MM.1S (cell line): ENCODE measurements around the gene NCBP1.

Experiments
- DNase-seq: peaks from one replicate; pipeline ENCODE4 v3.0.0-alpha.2; 2015
- H2AFZ ChIP-seq: fragments of 300-600 bp; sonication (generic); 2 replicates; pipeline ENCODE4 v1.6.0; 2016; ENCODE audit warnings: antibody characterized with exemption, low read length
- H3F3A ChIP-seq: fragments of 300-600 bp; sonication (generic); 2 replicates; pipeline ENCODE4 v1.6.1; 2016; ENCODE audit warnings: mild to moderate bottlenecking, antibody characterized with exemption, low read length, moderate library complexity, mixed read lengths; ENCODE audit not compliant: insufficient read depth
- H3K27ac ChIP-seq: fragments of 300-600 bp; sonication (generic); 2 replicates; pipeline ENCODE4 v1.5.1; 2016; ENCODE audit warnings: mild to moderate bottlenecking, low read length
- H3K27me3 ChIP-seq: fragments of 300-600 bp; sonication (generic); replicated peaks from 2 replicates; pipeline ENCODE4 v1.6.0; 2016; ENCODE audit warnings: low read length; ENCODE audit not compliant: insufficient read depth
- H3K36me3 ChIP-seq: fragments of 300-600 bp; sonication (generic); replicated peaks from 2 replicates; pipeline ENCODE4 v1.6.1; 2016; ENCODE audit warnings: mild to moderate bottlenecking, low read length, mixed read lengths; ENCODE audit not compliant: insufficient read depth
- H3K4me1 ChIP-seq: fragments of 300-600 bp; sonication (generic); 2 replicates; pipeline ENCODE4 v1.6.1; 2016; ENCODE audit warnings: low read length, mixed read lengths
- H3K4me2 ChIP-seq: fragments of 300-600 bp; sonication (generic); 2 replicates; pipeline ENCODE4 v1.6.0; 2016; ENCODE audit warnings: low read depth, low read length
- H3K4me3 ChIP-seq: fragments of 300-600 bp; sonication (generic); 2 replicates; pipeline ENCODE4 v1.5.1; 2016; ENCODE audit warnings: low read length, mixed read lengths
- H3K79me2 ChIP-seq: fragments of 300-600 bp; sonication (generic); 2 replicates; pipeline ENCODE4 v1.6.1; 2016; ENCODE audit warnings: mixed run types, low read length, mixed read lengths
- H3K9ac ChIP-seq: fragments of 300-600 bp; sonication (generic); 2 replicates; pipeline ENCODE4 v1.6.1; 2016; ENCODE audit warnings: low read length, mixed read lengths
- H3K9me2 ChIP-seq: fragments of 300-600 bp; sonication (generic); replicated peaks from 2 replicates; pipeline ENCODE4 v1.6.1; 2016; ENCODE audit warnings: mild to moderate bottlenecking, low read length, mixed read lengths; ENCODE audit not compliant: insufficient read depth
- H3K9me3 ChIP-seq: fragments of 300-600 bp; sonication (generic); replicated peaks from 2 replicates; pipeline ENCODE4 v1.6.1; 2016; ENCODE audit warnings: mild to moderate bottlenecking, low read length, mixed read lengths; ENCODE audit not compliant: insufficient read depth
- H4K20me1 ChIP-seq: fragments of 300-600 bp; sonication (generic); 2 replicates; pipeline ENCODE4 v1.6.1; 2016; ENCODE audit warnings: mild to moderate bottlenecking, low read length, moderate library complexity, mixed read lengths; ENCODE audit not compliant: insufficient read depth
- EZH2 ChIP-seq: fragments of 300-600 bp; sonication (generic); optimal IDR thresholded peaks from 2 replicates; pipeline ENCODE3; 2017; ENCODE audit warnings: low read depth, mild to moderate bottlenecking, antibody characterized with exemption, low read length, mixed read lengths
- EZH2phosphoT487 ChIP-seq: fragments of 300-600 bp; sonication (generic); IDR thresholded peaks from 2 replicates; pipeline ENCODE4 v1.6.1; 2018; ENCODE audit warnings: antibody characterized with exemption, low read length
- TF ChIP-seq, protein P1 (sequence below): fragments of 300-600 bp; sonication (generic); IDR thresholded peaks from 2 replicates; pipeline ENCODE4 v1.5.1; 2016; ENCODE audit warnings: antibody characterized with exemption, low read length, mixed read lengths

NCBP1 gene

DNA sequence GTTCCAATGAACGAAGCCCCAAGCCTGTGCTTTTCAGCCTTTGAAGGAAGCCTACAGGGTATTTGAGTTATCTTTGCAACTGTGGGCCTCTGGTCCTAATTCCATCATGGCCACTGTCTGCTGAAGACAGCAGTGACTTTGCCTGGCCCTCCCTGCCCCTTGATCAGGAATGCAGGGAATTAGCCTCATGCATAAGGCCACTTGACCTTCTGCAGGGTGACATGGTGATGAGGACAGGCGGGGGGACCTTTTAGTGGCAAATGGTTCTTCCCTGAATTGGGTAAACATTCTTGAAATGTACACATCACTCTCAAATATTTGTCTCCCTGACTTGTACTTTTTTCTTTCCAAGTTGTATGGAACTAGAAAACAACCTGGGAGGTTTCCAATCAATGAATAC, 88.7 kb downstream of the NCBP1 start:
- Histone ChIP-seq H2AFZ (no peak overlapping the region), H3K36me3 (no peaks in the 10 kb centered on the region), H3F3A (peaks cover 10% of the 10 kb centered on the region), H4K20me1 (no peaks in the 10 kb centered on the region), H3K4me1 (peaks cover 20% of the 10 kb centered on the region), H3K9me3 (no peaks in the 10 kb centered on the region), H3K4me2 (no peak overlapping the region), H3K4me3 (no peak overlapping the region), H3K9me2 (no peaks in the 10 kb centered on the region), H3K79me2 (no peaks in the 10 kb centered on the region), H3K27me3 (no peaks in the 10 kb centered on the region), H3K27ac (no peak overlapping the region), H3K9ac (no peak overlapping the region)
- DNase-seq: no peak
- TF ChIP-seq, protein P1, sequence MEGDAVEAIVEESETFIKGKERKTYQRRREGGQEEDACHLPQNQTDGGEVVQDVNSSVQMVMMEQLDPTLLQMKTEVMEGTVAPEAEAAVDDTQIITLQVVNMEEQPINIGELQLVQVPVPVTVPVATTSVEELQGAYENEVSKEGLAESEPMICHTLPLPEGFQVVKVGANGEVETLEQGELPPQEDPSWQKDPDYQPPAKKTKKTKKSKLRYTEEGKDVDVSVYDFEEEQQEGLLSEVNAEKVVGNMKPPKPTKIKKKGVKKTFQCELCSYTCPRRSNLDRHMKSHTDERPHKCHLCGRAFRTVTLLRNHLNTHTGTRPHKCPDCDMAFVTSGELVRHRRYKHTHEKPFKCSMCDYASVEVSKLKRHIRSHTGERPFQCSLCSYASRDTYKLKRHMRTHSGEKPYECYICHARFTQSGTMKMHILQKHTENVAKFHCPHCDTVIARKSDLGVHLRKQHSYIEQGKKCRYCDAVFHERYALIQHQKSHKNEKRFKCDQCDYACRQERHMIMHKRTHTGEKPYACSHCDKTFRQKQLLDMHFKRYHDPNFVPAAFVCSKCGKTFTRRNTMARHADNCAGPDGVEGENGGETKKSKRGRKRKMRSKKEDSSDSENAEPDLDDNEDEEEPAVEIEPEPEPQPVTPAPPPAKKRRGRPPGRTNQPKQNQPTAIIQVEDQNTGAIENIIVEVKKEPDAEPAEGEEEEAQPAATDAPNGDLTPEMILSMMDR: no peak
- TF ChIP-seq EZH2: no peak
- TF ChIP-seq EZH2phosphoT487: no peak
